ENCODE results near the gene GSK3A. TPM values are rescaled to one million over a fixed set of nuclear protein-coding genes. Genes with fewer than 3 reads are reported as not detected.

The GSK3A gene
- total and polyA plus RNA-seq, 7 experiments from 2014 or later, result 11.4 to 52.0 (median 30.6) TPM

DNA sequence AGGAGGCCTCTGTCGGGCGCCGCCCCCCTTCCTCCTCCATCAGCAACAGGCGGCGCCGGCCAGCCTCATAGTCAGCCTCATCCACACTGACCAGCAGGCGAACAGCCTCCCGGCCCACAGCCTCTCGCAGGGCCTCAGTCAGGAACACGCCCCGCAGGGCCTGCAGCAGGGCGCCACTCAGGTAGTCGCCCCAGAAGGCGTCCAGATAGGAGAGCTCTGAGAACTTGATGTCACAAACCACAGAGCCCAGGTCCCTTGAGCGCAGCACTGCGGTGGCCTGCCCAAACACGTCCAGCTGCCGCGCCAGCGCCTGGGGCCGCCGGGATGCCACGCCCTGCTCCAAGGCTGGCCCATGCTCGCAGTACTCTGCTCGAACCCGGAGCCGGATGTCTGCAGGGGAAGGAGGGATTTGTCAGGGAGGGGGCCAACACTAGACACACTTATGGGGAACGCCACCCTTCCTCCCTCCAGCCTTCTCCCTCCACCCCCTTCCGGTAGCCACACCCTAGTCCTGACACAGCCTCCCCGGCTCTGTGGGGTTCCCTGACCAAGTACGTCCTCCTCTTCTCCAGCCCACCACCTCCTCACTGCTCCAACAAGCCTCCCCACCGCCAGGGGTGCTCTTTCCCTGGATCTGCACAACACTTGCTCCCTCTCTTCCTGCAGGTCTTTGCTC, 42.8 kb downstream of the GSK3A start:
- Histone ChIP-seq H3K9me3 (ENCODE audit: control insufficient read depth in 2 of 3, low read length in 3 of 3) (no peaks in the 10 kb centered on the region), H3K4me3 (ENCODE audit: low read length) (peak overlapping the region; percentile 52), H3K4me1 (ENCODE audit: control insufficient read depth in 2 of 2, insufficient read depth in 2 of 2, low read length in 2 of 2) (peaks cover 71 to 75% of the 10 kb centered on the region in 2 donors), H3K27ac (ENCODE audit: low read depth, low read length) (peak overlapping the region; percentile 82), H3K36me3 (ENCODE audit: control insufficient read depth in 2 of 3, insufficient read depth in 3 of 3, low read length in 3 of 3) (peaks cover 4 to 36% (median 4%) of the 10 kb centered on the region in 3 experiments), H3K27me3 (ENCODE audit: control insufficient read depth in 2 of 2, insufficient read depth in 2 of 2, low read length in 2 of 2) (no peaks in the 10 kb centered on the region)
- POLR2A ChIA-PET, result interaction anchor here (0.9 to 4.8 kb wide), 18 partner anchors 8 to 85 kb away, joined by 3 to 56 read pairs (median 4); partner anchors contain the start of genes DEDD2 and GSK3A
- Mint-ChIP-seq H3K4me3 (peak overlapping the region; percentile 78 to 97 (median 86)), H3K36me3 (peaks cover 4 to 60% (median 24%) of the 10 kb centered on the region in 5 donors), H3K27me3 (no peaks in the 10 kb centered on the region), H3K9me3 (no peaks in the 10 kb centered on the region), H3K4me1 (peaks cover 70 to 89% (median 80%) of the 10 kb centered on the region in 7 donors), H3K27ac (peak overlapping the region; percentile 84 to 96 (median 92))
- ATAC-seq (peak; percentile 49), DNase-seq (peak in 8 of 9 donors; percentile 40 to 69 (median 48))
- intact Hi-C loops (cut with micrococcal nuclease), result loop anchor here (1.0 to 5.0 kb wide), 18 partner anchors 8 to 126 kb away; partner anchors contain the start of genes DEDD2 (in 2 of the 2), ERF (in 1 of the 2), MEGF8 (in 1 of the 2) and ZNF526 (in 1 of the 2)
- CTCF ChIA-PET, result interaction anchor here (0.7 to 1.9 kb wide), 6 partner anchors 10 to 201 kb away, joined by 3 to 8 read pairs (median 4); partner anchors contain the start of gene POU2F2

DNA sequence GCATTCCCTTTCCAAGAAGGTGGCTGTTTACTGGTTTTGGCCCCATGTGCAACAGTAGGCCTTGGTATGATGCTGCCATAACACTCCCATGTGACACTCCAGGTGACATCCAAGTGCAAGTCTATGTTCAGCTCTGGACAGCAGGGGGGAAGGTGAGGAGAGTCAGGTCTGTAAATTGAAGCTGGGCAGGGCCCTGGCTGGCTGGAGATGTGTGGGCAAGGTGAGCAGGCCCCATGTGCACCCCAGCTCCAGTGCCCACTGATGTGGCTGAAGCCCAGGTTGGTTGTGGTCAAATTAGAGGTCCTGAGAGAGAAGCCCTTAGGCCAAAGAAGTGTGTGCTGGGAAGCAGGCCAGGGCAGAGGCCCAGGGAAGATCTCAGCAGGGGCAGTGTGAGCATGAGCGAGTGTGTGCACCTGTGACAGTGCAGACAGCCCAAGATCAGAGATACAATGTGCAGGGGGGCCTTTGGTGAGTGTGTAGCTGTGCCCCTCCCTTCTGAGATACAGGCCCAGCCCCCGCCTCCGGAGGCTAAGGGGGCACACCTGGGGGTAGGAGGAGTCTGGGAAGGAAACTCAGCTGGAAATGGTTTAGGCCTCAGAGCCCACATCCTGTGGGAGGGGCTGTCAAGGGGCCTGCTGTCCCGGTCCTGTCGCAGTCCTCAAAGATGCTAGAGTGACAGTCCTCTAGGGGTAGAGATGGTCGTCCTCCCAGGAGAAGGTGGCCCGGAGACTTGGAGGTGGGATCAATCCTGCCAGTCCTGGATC, 43.5 kb downstream of the GSK3A start:
- Histone ChIP-seq H3K27ac (ENCODE audit: low read depth, low read length) (peak overlapping the region; percentile 82), H3K4me1 (ENCODE audit: control insufficient read depth in 2 of 2, insufficient read depth in 2 of 2, low read length in 2 of 2) (peaks cover 71 to 74% of the 10 kb centered on the region in 2 donors), H3K36me3 (ENCODE audit: control insufficient read depth in 2 of 3, insufficient read depth in 3 of 3, low read length in 3 of 3) (peaks cover 4 to 29% (median 4%) of the 10 kb centered on the region in 3 experiments), H3K27me3 (ENCODE audit: control insufficient read depth in 2 of 2, insufficient read depth in 2 of 2, low read length in 2 of 2) (no peaks in the 10 kb centered on the region), H3K9me3 (ENCODE audit: control insufficient read depth in 2 of 3, low read length in 3 of 3) (no peaks in the 10 kb centered on the region), H3K4me3 (ENCODE audit: low read length) (peak overlapping the region; percentile 52)
- POLR2A ChIA-PET, result interaction anchor here (0.9 to 4.8 kb wide), 17 partner anchors 8 to 86 kb away, joined by 3 to 56 read pairs (median 4); partner anchors contain the start of genes DEDD2 and GSK3A
- DNase-seq, result peak in 8 of 9 donors; percentile 67 to 85 (median 82)
- H3K36me3 Mint-ChIP-seq, result peaks cover 4 to 64% (median 29%) of the 10 kb centered on the region in 5 donors
- peaks cover 0 to 3% (median 0%) of the 10 kb centered on the region in 11 donors for H3K9me3 Mint-ChIP-seq
- CTCF ChIA-PET, result interaction anchor here (0.6 to 1.9 kb wide), 9 partner anchors 10 to 201 kb away, joined by 3 to 8 read pairs (median 4); partner anchors contain the start of gene POU2F2
- H3K27ac Mint-ChIP-seq, result peak overlapping the region; percentile 84 to 96 (median 92)
- H3K27me3 Mint-ChIP-seq, result no peaks in the 10 kb centered on the region
- H3K4me1 Mint-ChIP-seq, result peaks cover 72 to 88% (median 80%) of the 10 kb centered on the region in 7 donors
- peak; percentile 75 for ATAC-seq
- intact Hi-C loops (cut with micrococcal nuclease), result loop anchor here (1.0 to 5.0 kb wide), 17 partner anchors 8 to 126 kb away; partner anchors contain the start of genes DEDD2 (in 1 of the 2), ERF (in 1 of the 2), MEGF8 (in 1 of the 2) and ZNF526 (in 1 of the 2)
- peak overlapping the region; percentile 78 to 97 (median 86) for H3K4me3 Mint-ChIP-seq

DNA sequence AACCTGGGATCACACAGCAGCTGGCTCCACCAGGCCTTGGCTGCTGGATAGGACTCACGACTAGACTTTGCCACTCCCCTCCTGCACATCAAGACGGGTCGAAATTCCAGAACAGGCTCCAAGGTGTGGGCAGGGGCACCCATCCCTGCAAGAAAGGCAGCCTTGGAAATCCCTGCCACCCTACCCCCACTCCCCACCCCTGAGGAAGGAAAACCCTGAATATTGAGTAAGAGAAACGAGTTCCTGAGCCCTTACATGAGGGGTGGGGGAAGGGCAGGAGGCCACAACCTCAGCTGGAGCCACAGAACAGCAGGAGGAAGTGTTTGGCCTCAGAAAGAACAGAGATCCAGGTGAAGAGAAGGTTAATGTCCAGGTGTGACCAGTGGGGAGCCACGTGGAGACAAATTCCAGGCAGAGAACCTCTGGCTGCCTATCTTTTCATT, 45.0 kb downstream of the GSK3A start:
- Histone ChIP-seq H3K27me3 (ENCODE audit: control insufficient read depth in 2 of 2, insufficient read depth in 2 of 2, low read length in 2 of 2) (no peaks in the 10 kb centered on the region), H3K27ac (ENCODE audit: low read depth, low read length) (no peak overlapping the region), H3K9me3 (ENCODE audit: control insufficient read depth in 2 of 3, low read length in 3 of 3) (no peaks in the 10 kb centered on the region), H3K4me1 (ENCODE audit: control insufficient read depth in 2 of 2, insufficient read depth in 2 of 2, low read length in 2 of 2) (peaks cover 61 to 62% of the 10 kb centered on the region in 2 donors), H3K4me3 (ENCODE audit: low read length) (no peak overlapping the region), H3K36me3 (ENCODE audit: control insufficient read depth in 2 of 3, insufficient read depth in 3 of 3, low read length in 3 of 3) (peaks cover 0 to 18% (median 4%) of the 10 kb centered on the region in 3 experiments)
- Mint-ChIP-seq H3K4me1 (peaks cover 64 to 84% (median 72%) of the 10 kb centered on the region in 7 donors), H3K27me3 (no peaks in the 10 kb centered on the region), H3K27ac (peak overlapping the region in 7 of 9 donors; percentile 14 to 91 (median 70)), H3K4me3 (peak overlapping the region; percentile 53 to 97 (median 63)), H3K36me3 (peaks cover 0 to 65% (median 26%) of the 10 kb centered on the region in 5 donors), H3K9me3 (peaks cover 0 to 9% (median 0%) of the 10 kb centered on the region in 11 donors)
- no peak for ATAC-seq
- POLR2A ChIA-PET, result interaction anchor here (1.2 to 4.8 kb wide), 5 partner anchors 12 to 65 kb away, joined by 3 to 56 read pairs (median 9); partner anchors contain the start of gene DEDD2
- intact Hi-C loops (cut with micrococcal nuclease), result loop anchor here in 1 of 2 donors (5.0 kb wide), 1 partner anchor 85 kb away; no protein-coding TSS in a partner anchor
- DNase-seq, result no peak
- CTCF ChIA-PET, result interaction anchor here (0.8 to 1.7 kb wide), 2 partner anchors 14 to 42 kb away, joined by 3 to 4 read pairs; no protein-coding TSS in a partner anchor

DNA sequence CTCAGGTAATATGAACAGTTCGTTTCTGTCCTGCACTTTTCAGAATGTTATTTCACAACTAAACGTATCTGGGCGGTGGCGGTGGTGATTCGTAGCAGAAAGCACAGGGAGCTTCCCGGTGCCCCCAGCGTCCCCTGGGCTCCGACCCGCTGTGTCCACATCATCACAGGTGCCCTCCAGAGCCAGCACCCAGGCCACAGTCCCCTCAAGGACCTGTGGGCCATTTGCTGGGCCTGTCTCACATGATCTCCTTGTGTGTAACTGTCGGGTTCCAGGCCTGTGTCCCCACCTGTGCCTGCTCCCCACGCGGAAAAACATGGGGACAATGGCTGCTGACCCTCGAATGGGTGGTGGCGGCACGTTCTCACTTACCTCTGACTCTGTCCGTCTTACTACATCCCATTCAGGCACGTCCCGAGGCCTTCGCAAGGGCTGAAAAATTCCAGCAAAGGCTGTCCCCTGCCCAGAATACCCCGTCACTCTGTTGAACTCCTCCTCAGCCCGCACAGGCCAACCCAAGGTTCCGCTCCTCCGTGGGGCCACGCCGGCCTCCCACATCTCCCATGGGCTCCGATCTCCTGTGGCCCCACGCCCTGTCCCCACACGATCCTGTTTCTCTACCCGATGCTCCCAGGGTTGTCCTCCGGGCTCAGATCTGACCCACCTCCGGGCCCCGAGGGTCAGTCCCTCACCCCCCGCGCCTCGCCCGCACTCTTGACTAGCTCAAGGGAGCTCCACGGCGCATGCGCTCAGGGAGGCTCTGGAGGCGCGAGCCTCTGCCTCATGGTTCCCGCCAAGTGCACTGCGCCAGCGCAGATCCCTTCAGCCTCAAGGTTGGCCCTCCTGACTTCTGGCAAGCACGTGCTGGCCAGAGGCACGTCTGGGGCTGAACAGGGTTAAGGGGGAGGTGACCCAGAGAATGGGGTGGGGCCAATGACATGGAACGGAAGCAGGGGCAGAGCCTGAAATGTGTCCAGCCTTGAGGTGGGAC, 46.1 kb downstream of the GSK3A start:
- H3K27me3 ChIP-seq (ENCODE audit: control insufficient read depth in 2 of 2, insufficient read depth in 2 of 2, low read length in 2 of 2), result no peaks in the 10 kb centered on the region
- H3K4me3 Mint-ChIP-seq, result peak overlapping the region in 7 of 10 donors; percentile 17 to 92 (median 33)
- H3K27ac Mint-ChIP-seq, result peak overlapping the region in 7 of 9 donors; percentile 15 to 91 (median 33)

DNA sequence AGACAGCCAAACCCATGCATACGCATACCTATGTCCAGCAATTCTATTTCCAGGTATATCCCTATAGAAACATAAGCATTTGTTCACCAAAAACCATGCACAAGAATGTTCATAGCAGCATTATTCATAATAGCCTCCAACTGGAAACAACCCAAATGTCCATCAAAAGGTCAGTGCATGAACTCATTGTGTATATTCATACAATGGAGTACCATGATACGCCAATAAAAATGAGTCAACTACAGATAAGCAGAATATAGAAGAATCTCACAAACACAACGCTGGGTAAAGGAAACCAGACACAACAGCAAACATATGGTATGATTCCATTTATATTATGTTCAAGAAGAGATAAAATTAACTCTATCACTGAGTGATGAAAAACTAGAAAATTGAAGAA, 48.7 kb downstream of the GSK3A start:
- no peaks in the 10 kb centered on the region for H3K27me3 ChIP-seq (ENCODE audit: control insufficient read depth in 2 of 2, insufficient read depth in 2 of 2, low read length in 2 of 2)
- ATAC-seq (no peak), DNase-seq (no peak)
- ChIA-PET CTCF (no interaction called here), POLR2A (no interaction called here)
- H3K4me1 ChIP-seq (ENCODE audit: control insufficient read depth in 2 of 2, insufficient read depth in 2 of 2, low read length in 2 of 2), result peaks cover 34 to 38% of the 10 kb centered on the region in 2 donors
- Mint-ChIP-seq H3K9me3 (peaks cover 0 to 9% (median 2%) of the 10 kb centered on the region in 11 donors), H3K36me3 (peaks cover 0 to 47% (median 23%) of the 10 kb centered on the region in 5 donors), H3K27me3 (peaks cover 0 to 2% (median 0%) of the 10 kb centered on the region in 5 donors), H3K4me3 (peak overlapping the region in 2 of 10 donors; percentile 43 to 47), H3K27ac (peak overlapping the region in 4 of 9 donors; percentile 14 to 77 (median 48)), H3K4me1 (peaks cover 52 to 82% (median 72%) of the 10 kb centered on the region in 7 donors)
- peaks cover 0 to 10% (median 4%) of the 10 kb centered on the region in 3 experiments for H3K36me3 ChIP-seq (ENCODE audit: control insufficient read depth in 2 of 3, insufficient read depth in 3 of 3, low read length in 3 of 3)
- intact Hi-C loops (cut with micrococcal nuclease), result no loop called here
- H3K9me3 ChIP-seq (ENCODE audit: control insufficient read depth in 2 of 3, low read length in 3 of 3), result no peaks in the 10 kb centered on the region
- H3K27ac ChIP-seq (ENCODE audit: low read depth, low read length), result no peak overlapping the region
- no peak overlapping the region for H3K4me3 ChIP-seq (ENCODE audit: low read length)

More for the DNA sequence above, 46.1 kb downstream of the GSK3A start:
- Mint-ChIP-seq H3K4me1 (peaks cover 64 to 84% (median 71%) of the 10 kb centered on the region in 7 donors), H3K9me3 (peaks cover 0 to 9% (median 2%) of the 10 kb centered on the region in 11 donors), H3K36me3 (peaks cover 0 to 62% (median 28%) of the 10 kb centered on the region in 5 donors), H3K27me3 (no peaks in the 10 kb centered on the region)
- ChIA-PET CTCF (no interaction called here), POLR2A (interaction anchor here (1.0 kb wide), 1 partner anchor 25 kb away, joined by 3 read pairs; no protein-coding TSS in a partner anchor)
- H3K4me3 ChIP-seq (ENCODE audit: low read length), result no peak overlapping the region
- H3K27ac ChIP-seq (ENCODE audit: low read depth, low read length), result no peak overlapping the region
- peaks cover 59 to 62% of the 10 kb centered on the region in 2 donors for H3K4me1 ChIP-seq (ENCODE audit: control insufficient read depth in 2 of 2, insufficient read depth in 2 of 2, low read length in 2 of 2)
- ATAC-seq, result no peak
- H3K36me3 ChIP-seq (ENCODE audit: control insufficient read depth in 2 of 3, insufficient read depth in 3 of 3, low read length in 3 of 3), result peaks cover 0 to 10% (median 4%) of the 10 kb centered on the region in 3 experiments
- no peak for DNase-seq
- H3K9me3 ChIP-seq (ENCODE audit: control insufficient read depth in 2 of 3, low read length in 3 of 3), result no peaks in the 10 kb centered on the region
- intact Hi-C loops (cut with micrococcal nuclease), result loop anchor here in 1 of 2 donors (5.0 kb wide), 1 partner anchor 86 kb away; no protein-coding TSS in a partner anchor

Data from naive thymus-derived CD4-positive, alpha-beta T cell (primary cell).